Measurements from ENCODE around the gene RAPGEF3.

Gene RAPGEF3

DNA sequence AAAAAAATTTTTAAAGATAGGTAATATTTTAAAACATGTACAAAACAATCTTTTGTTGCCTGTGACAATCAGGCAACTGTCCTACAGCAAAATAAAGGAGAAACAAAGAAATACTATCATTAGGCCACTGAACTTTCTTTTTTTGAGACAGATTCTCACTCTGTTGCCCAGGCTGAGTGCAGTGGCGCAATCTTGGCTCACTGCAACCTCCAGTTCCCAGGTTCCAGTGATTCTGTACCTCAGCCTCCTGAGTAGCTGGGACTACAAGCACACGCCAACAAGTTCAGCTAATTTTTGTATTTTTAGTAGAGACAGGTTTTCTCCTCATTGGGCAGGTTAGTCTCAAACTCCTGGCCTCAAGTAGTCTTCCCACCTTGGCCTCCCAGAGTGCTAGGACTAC lies 69.5 kb downstream of the RAPGEF3 start:
- TF ChIP-seq POLR2A (IDR thresholded peaks at IDR 0.05; ENCODE audit: low read depth, low read length): no peak
- FAIRE-seq: no peak
- DNase-seq (ENCODE audit: insufficient read length, low spot score): no peak

DNA sequence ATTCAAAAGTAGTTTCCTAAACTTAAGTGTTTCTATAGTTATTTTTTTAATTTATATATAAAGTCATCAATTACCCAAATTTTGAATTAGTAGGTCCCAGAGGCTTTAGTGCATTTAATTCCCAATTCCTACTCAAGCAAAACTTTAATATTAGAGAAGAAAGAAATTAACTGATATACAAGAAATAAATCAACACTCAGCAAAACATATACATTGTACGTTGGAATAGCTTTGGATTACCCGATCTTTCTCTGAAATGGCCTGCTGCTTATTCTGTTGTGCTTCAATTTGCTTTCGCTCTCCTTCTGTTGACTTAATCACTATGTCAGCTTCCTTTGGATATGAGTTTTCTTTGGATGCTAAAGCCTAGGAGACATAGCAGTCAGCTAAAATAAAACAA lies 71.0 kb downstream of the RAPGEF3 start:
- TF ChIP-seq POLR2A (IDR thresholded peaks at IDR 0.05; ENCODE audit: low read depth, low read length): no peak
- no peak for DNase-seq (ENCODE audit: insufficient read length, low spot score)
- FAIRE-seq: no peak

GRCh38 chr12:47686645-47687240 lies 71.9 kb downstream of the RAPGEF3 start:
- DNase-seq (ENCODE audit: insufficient read length, low spot score) (no peak), FAIRE-seq (peak; percentile 15)
- no peak for TF ChIP-seq POLR2A (IDR thresholded peaks at IDR 0.05; ENCODE audit: low read depth, low read length)

Data from H54 (cell line).